OCI-LY7 (cell line): Measurements from ENCODE around the gene KRT35. TPM values are rescaled to one million over a fixed set of nuclear protein-coding genes. Genes with fewer than 3 reads are reported as not detected.

ENCODE experiments used
- BruUV-seq: library from RNA; stranded (reverse); fragments of 400-500 nt; replicated peaks from 2 replicates; lab custom pipeline; 2021; lab: Mats Ljungman, UMichigan
- CTCF ChIA-PET: fragments of 300-600 bp; sonication (Branson Sonifier 250); formaldehyde crosslinking; loops from one replicate; lab custom pipeline; 2022; ENCODE audit warnings: antibody characterized with exemption; ENCODE audit not compliant: unreplicated experiment; lab: Charles Lee
- POLR2A ChIA-PET: fragments of 300-600 bp; sonication (Branson Sonifier 250); formaldehyde crosslinking; loops from one replicate; lab custom pipeline; 2022; ENCODE audit warnings: antibody characterized with exemption; lab: Charles Lee
- DNase-seq: peaks from one replicate; pipeline ENCODE4 v3.0.0-alpha.2; 2015; ENCODE audit warnings: low spot score
- H2AFZ ChIP-seq: fragments of 200-600 bp; sonication (generic), shearing (Covaris generic); 2 replicates; pipeline ENCODE4 v1.6.1; 2014; ENCODE audit warnings: mild to moderate bottlenecking, antibody characterized with exemption, low read length, moderate library complexity
- H3K27ac ChIP-seq: fragments of 200-600 bp; sonication (generic); 2 replicates; pipeline ENCODE4 v1.5.1; 2014; ENCODE audit warnings: mixed run types, low read depth, mild to moderate bottlenecking, moderate library complexity, low read length, inconsistent platforms; ENCODE audit not compliant: poor library complexity, severe bottlenecking
- H3K36me3 ChIP-seq: fragments of 200-600 bp; sonication (generic); 2 replicates; pipeline ENCODE4 v1.6.1; 2014; ENCODE audit warnings: mild to moderate bottlenecking, antibody characterized with exemption, low read length, moderate library complexity, mixed read lengths; ENCODE audit not compliant: insufficient read depth
- H3K4me1 ChIP-seq: fragments of 200-600 bp; sonication (generic); 2 replicates; pipeline ENCODE4 v1.5.1; 2014; ENCODE audit warnings: mild to moderate bottlenecking, low read length; ENCODE audit not compliant: insufficient read depth, poor library complexity, severe bottlenecking
- H3K4me2 ChIP-seq: fragments of 200-600 bp; sonication (generic); 2 replicates; pipeline ENCODE4 v1.6.1; 2014; ENCODE audit warnings: mild to moderate bottlenecking, low read length
- H3K4me3 ChIP-seq: fragments of 200-600 bp; sonication (generic); 2 replicates; pipeline ENCODE4 v1.5.1; 2014; ENCODE audit warnings: mild to moderate bottlenecking, low read depth, low read length; ENCODE audit not compliant: poor library complexity, severe bottlenecking
- H3K79me2 ChIP-seq: fragments of 200-600 bp; sonication (generic); 2 replicates; pipeline ENCODE4 v1.6.1; 2016; ENCODE audit warnings: low read depth, mild to moderate bottlenecking, low read length, moderate library complexity, mixed read lengths; ENCODE audit not compliant: insufficient read depth
- H3K9me2 ChIP-seq: fragments of 200-600 bp; sonication (generic); 2 replicates; pipeline ENCODE4 v1.6.1; 2016; ENCODE audit warnings: mild to moderate bottlenecking, low read length, mixed read lengths; ENCODE audit not compliant: insufficient read depth
- H3K9me3 ChIP-seq: fragments of 200-600 bp; sonication (generic); 2 replicates; pipeline ENCODE4 v1.6.1; 2014; ENCODE audit warnings: mild to moderate bottlenecking, mixed run types, low read length, mixed read lengths
- H4K20me1 ChIP-seq: fragments of 200-600 bp; sonication (generic); 2 replicates; pipeline ENCODE4 v1.6.1; 2014; ENCODE audit warnings: mild to moderate bottlenecking, antibody characterized with exemption, low read length, moderate library complexity, mixed read lengths; ENCODE audit not compliant: insufficient read depth
- CTCF ChIP-seq: fragments of 200-600 bp; sonication (generic); conservative IDR thresholded peaks from 2 replicates; pipeline ENCODE4 v1.5.1; 2014; ENCODE audit warnings: mild to moderate bottlenecking, antibody characterized with exemption, low read length, moderate library complexity, mixed read lengths
- EZH2phosphoT487 ChIP-seq: fragments of 200-600 bp; sonication (generic); IDR thresholded peaks from 2 replicates; pipeline ENCODE4 v1.6.1; 2018; ENCODE audit warnings: low read depth, borderline replicate concordance, mild to moderate bottlenecking, mixed run types, antibody characterized with exemption, low read length, moderate library complexity, mixed read lengths
- intact Hi-C: fragments of 100-400 bp; cut with micrococcal nuclease; formaldehyde crosslinking; loops from one replicate; pipeline ENCODE4 v1.10.0; 2022; ENCODE audit not compliant: unreplicated experiment
- total RNA-seq, 2 experiments: library from RNA; depleted of rRNA in 1 of 2; stranded (reverse); fragments of >200 nt in 1 of 2; shearing (Covaris generic) in 1 of 2; gene quantifications; 2 replicates each; pipeline ENCODE4 v1.2.3, GENCODE V29; 2014 to 2022

The KRT35 gene
- total RNA-seq, 2 experiments from 2014 or later, result not detected

GRCh38 chr17:41437254-41437653 is 43.7 kb downstream of the KRT35 start:
- no peak for TF ChIP-seq EZH2phosphoT487
- TF ChIP-seq CTCF, result no peak

GRCh38 chr17:41434415-41434814 is 46.5 kb downstream of the KRT35 start:
- H3K9me3 ChIP-seq, result no peaks in the 10 kb centered on the region
- intact Hi-C loops, result no loop called here
- no peaks in the 10 kb centered on the region for H4K20me1 ChIP-seq
- BruUV-seq, result no TSS peak
- POLR2A ChIA-PET, result interaction anchor here (0.5 to 1.0 kb wide), 2 partner anchors 14 to 229 kb away, joined by 3 read pairs; no protein-coding TSS in a partner anchor
- no peaks in the 10 kb centered on the region for H3K36me3 ChIP-seq
- DNase-seq, result no peak
- no peak for TF ChIP-seq EZH2phosphoT487
- no peak for TF ChIP-seq CTCF
- no peak overlapping the region for H3K4me3 ChIP-seq
- no peak overlapping the region for H2AFZ ChIP-seq
- no peak overlapping the region for H3K27ac ChIP-seq
- H3K79me2 ChIP-seq, result no peaks in the 10 kb centered on the region
- no peaks in the 10 kb centered on the region for H3K9me2 ChIP-seq
- H3K4me2 ChIP-seq, result no peak overlapping the region
- no peaks in the 10 kb centered on the region for H3K4me1 ChIP-seq
- CTCF ChIA-PET, result no interaction called here

More at GRCh38 chr17:41437254-41437653, 43.7 kb downstream of the KRT35 start:
- H2AFZ ChIP-seq, result no peak overlapping the region
- POLR2A ChIA-PET, result no interaction called here
- H3K9me2 ChIP-seq, result no peaks in the 10 kb centered on the region
- no peaks in the 10 kb centered on the region for H4K20me1 ChIP-seq
- no peaks in the 10 kb centered on the region for H3K36me3 ChIP-seq
- no peaks in the 10 kb centered on the region for H3K79me2 ChIP-seq
- DNase-seq, result no peak
- no peak overlapping the region for H3K27ac ChIP-seq
- H3K4me3 ChIP-seq, result no peak overlapping the region
- no peaks in the 10 kb centered on the region for H3K9me3 ChIP-seq
- CTCF ChIA-PET, result no interaction called here
- no peaks in the 10 kb centered on the region for H3K4me1 ChIP-seq
- H3K4me2 ChIP-seq, result no peak overlapping the region
- no TSS peak for BruUV-seq
- intact Hi-C loops, result no loop called here

GRCh38 chr17:41434005-41434404 is 46.9 kb downstream of the KRT35 start:
- ChIA-PET POLR2A (interaction anchor here (0.5 to 1.0 kb wide), 2 partner anchors 15 to 229 kb away, joined by 3 read pairs; no protein-coding TSS in a partner anchor), CTCF (no interaction called here)
- no peak overlapping the region for H2AFZ ChIP-seq
- H3K79me2 ChIP-seq, result no peaks in the 10 kb centered on the region
- H3K36me3 ChIP-seq, result no peaks in the 10 kb centered on the region
- no peaks in the 10 kb centered on the region for H3K9me2 ChIP-seq
- no peaks in the 10 kb centered on the region for H3K9me3 ChIP-seq
- H3K4me1 ChIP-seq, result no peaks in the 10 kb centered on the region
- no peak for DNase-seq
- H3K4me2 ChIP-seq, result no peak overlapping the region
- no peak overlapping the region for H3K27ac ChIP-seq
- H3K4me3 ChIP-seq, result no peak overlapping the region
- no peaks in the 10 kb centered on the region for H4K20me1 ChIP-seq
- no TSS peak for BruUV-seq
- TF ChIP-seq EZH2phosphoT487, result no peak
- intact Hi-C loops, result no loop called here
